DMS53 (cell line): ENCODE measurements around the gene VSTM2B.

Experiments
- DNase-seq: peaks from one replicate; lab custom pipeline; 2025; lab: John Stamatoyannopoulos, UW

VSTM2B gene

DNA sequence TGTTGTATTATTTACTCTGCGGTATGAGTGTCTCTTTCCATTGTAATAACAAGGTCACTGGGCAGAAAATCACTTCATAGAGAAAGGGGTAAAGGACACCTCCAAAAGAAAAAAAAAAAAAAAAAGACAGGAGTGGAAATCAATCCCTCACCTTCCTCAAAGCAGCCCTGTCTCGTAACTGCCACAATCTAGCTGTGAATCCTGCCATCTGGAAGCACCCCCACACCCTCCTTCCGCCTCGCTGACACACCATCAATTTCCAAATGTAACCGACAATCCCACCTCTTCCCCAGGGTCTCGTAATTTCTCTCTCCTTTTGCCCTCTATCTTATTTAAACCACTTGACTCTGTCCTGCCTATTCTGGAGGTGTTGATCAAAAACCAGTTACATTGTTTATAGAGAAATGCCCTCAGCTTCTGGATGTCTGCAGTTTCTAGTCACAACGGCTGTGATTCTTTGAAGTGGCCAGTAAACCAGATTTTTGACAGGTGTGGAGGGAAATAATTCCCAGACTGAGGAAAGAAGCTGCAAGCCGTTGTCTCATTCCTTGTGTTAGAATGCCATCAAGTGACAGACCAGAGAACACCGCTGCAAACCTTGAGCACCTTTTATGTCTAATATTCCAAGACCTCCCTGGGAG lies 71.2 kb downstream of the VSTM2B start:
- DNase-seq: peak; percentile 71

DNA sequence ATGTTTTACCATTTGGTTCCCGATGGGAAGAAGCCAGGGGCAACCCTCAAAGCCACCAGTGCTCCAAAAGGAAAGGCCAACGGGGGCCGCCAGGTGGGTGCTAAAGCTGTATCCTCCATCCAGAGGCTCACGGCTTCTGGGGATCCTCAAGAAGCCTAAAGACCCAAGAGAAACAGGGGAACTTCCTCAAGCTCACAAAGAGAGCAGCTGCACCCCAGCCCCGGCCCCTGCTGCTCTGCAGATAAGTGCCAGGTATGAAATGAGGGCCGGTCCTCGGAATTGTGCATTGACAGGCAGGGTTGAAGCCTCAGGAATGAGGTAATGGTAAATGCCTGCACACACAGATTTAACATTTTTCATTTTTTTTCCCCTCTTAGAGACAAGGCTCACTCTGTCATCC lies 72.2 kb downstream of the VSTM2B start:
- DNase-seq: no peak

DNA sequence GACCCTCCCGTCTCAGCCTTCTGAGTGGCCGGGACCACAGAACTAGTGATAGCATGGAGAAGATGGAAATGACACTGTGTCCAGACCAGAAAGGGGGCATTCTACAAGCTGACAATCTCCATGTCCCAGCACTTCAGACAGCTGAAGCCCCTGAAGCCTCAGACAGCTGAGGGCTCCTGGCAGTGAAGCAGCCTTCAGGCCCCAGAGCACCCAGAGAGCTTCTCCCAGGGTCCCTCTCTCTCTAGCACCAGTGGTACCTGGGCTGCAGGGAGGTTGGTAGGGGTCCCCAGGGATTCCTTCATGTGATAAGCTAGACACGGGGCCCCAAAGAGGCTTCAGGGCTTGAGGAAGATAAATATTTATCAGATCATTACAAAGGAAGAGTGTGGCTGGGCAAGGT lies 72.7 kb downstream of the VSTM2B start:
- DNase-seq: no peak

DNA sequence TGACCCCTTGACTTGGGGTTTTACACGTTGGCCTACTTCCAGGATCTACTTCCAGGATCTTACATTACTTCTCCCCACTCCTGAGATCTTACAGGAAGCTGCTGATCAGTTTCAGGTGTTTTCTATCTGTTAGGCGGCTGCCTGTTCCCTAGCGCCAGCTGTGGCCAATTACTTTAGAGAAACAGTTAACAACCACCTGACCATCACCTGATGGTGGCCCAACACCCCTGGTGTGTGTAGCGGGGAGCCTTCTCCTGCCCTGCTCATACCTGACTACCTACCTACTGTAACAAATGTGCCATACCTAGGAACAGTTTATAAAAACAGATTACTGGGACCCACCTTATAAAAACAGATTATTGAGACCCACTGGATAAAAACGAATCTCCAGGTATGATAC lies 77.5 kb downstream of the VSTM2B start:
- no peak for DNase-seq

- DNase-seq: peak; percentile 95
Observed at GRCh38 chr19:29605653-29606419, 80.0 kb downstream of the VSTM2B start, which contains the start of gene POP4. TSS of gene POP4 (plus strand) at chr19:29606283. CDS start at chr19:29606319, 36 bp downstream.

DNA sequence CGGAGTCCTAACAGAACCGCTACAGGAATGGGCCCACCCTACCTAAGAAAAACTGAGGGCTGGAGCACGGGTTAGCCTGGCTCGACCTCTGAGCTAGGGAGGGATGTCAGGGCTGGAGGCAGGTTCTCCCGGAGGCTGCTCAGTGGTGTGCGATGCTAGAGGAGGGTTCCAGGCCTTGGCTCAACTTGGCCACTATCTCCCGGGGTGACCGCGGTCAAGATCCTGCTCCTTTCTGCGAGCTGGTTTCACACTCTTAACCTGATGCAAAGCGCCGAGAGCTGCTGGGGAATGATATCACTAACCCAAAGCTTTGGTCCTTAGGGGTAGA lies 80.6 kb downstream of the VSTM2B start:
- peak; percentile 61 for DNase-seq

DNA sequence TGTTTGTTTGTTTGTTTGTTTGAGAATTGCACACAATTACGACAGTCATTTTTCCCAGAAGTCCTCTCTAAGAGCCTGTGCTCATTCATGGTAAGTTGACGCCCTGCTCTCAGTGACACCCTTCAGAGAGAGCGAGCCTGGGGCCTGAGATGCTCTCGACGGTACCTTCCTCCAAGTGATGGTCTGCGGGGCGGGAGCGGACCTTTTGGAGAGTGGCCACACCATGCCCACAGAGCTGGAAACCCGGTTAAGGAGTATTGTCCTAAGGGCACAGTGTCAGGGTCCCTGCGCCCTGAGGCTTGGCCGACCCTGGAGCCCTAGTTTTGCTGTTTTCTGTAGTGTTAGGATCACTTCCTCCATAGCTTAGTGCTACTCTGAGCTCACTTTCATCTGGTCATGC lies 83.8 kb downstream of the VSTM2B start:
- no peak for DNase-seq

DNA sequence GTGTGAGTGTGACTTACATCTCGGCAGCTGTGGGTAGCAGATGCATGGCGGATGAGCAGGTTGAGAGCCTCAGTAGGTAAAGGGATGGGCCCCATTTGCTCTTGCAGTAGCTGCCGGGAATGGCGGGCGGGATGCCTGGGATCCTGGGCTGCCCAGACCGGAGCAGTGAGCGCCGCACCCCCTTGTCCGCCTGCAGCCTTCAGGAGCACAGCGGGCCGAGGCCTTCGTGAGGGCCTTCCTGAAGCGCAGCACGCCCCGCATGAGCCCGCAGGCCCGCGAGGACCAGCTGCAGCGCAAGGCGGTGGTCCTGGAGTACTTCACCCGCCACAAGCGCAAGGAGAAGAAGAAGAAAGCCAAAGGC lies 84.4 kb downstream of the VSTM2B start:
- no peak for DNase-seq

DNA sequence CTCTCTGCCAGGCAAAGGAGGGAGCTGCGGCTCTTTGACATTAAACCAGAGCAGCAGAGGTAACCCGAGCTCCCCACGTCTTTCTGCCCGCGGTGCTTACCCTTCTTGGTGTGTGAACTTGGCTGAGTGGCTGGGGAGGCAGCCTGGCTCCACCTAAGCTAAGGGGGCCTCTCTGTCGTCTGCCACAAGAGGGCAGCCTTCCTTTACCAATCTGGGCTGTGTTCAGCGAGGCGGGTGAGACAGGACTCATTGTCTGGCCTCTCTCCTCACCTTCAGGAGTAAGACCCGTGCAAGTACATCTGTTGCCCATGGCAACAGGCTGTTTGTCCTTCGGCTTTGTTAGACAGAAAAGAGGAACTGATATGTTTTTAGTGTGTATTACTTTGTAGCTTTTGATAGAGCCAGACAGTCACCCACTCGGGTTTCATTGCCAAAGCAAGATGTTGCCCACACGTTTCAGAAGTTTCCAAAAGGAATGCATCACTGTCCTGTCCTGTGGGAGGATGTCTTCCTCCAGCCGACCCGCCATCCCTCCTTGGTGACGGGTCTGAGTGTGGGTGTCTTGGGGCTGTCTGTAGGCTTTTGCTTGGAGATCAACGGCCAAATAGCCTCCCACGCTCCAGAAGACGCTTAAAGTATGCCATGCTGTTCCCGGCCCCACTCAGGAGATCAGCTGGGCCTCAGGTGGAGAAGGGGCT lies 84.9 kb downstream of the VSTM2B start:
- peak; percentile 84 for DNase-seq

DNA sequence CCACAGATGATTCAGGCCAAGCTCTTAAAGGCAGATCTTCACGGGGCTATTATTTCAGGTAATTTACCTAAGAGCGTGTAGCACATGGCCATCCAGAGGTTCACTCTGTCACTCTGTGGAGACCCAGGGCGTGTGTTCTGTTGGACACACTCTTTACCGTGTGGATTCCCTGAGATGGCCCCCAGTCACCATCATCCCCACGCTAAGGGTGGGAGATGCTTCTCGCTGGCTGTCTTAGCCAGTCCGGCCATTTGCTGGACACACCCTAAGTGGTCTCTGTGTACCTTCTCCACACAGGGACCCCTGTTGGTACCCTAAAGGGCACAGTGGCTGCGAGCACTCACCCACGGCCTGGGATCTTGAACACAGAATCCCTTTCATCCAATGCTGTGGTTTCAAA lies 86.3 kb downstream of the VSTM2B start:
- DNase-seq: no peak

DNA sequence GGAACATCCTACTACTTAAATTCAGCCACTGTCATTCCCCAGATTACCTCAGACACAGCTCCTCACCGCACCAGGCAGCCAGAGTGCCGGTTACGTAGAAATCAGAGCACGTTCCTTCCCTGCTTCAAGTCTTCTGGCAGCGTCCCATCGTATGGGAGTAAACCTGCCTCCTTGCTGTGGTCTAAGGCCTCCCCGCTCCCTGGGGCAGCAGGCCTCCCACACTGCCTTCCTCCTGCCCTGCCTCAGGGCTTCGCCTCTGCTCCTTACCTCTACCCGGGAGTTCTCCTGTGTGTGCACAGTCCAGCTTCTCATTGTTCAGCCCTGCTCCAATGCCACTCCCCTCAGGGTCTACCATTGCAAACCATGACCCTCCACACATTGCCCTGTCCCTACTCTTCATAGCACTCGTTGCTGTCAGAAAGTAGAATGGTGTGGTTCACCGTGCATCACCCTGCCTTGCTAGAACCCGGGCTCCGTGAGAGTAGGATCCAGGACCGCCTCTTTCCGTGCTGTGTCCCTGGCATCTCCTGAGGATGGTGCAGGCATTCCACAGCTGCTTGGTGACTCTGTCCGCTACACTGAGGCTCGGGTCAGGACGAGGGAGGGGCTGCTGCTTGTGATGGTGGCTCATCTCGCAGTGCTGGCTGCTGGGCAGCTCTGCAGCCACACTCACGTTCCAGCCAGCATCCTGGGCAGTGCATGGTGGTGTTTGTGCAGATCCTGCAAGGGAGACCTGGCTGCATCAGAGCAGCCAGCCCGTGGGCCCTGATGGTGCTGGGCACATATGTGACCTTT lies 87.2 kb downstream of the VSTM2B start:
- no peak for DNase-seq

- no peak for DNase-seq
Observed at GRCh38 chr19:29614046-29614445, 88.3 kb downstream of the VSTM2B start.
